ENCODE results near the gene LIMS2.

Gene LIMS2

DNA sequence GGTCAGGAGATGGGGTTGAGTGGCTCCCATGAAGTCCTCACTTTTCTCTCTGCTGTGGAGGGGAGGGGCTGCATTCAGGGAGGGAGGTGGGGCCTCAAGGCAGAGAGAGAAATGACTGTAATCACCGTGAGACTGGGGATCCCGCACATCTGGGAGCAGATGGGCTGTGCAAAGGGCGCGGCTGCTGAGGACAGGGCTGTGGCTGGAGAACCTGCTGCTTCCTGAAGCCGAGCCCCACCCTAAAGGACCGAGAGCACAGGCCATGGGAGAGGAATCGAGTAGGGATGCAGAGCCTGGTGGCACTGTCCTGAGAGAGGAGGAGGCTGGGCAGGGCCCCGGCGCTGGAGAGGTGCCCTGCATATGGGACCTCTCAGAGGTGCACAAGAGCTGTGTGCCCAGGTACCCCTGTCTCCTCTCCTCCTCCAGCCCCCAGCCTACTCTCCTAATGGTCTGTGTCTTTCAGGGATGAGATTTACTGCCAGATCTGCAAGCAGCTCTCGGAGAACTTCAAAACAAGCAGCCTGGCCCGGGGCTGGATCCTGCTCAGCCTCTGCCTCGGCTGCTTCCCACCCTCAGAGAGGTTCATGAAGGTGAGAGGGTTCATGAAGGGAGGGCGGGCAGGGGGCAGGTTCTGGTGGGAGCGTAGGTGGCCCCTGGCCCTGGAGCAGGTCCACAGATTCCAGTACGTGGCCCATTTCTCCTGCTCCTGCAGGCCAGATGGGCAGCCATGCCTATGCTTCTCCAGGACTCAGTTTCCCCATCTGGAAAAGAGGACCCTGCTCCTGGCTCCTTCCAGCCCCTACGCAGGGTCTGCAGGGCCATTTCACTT, 55.2 kb downstream of the LIMS2 start:
- DNase-seq: no peak

- DNase-seq: no peak
Observed at GRCh38 chr2:127619203-127619590, 56.1 kb downstream of the LIMS2 start.

DNA sequence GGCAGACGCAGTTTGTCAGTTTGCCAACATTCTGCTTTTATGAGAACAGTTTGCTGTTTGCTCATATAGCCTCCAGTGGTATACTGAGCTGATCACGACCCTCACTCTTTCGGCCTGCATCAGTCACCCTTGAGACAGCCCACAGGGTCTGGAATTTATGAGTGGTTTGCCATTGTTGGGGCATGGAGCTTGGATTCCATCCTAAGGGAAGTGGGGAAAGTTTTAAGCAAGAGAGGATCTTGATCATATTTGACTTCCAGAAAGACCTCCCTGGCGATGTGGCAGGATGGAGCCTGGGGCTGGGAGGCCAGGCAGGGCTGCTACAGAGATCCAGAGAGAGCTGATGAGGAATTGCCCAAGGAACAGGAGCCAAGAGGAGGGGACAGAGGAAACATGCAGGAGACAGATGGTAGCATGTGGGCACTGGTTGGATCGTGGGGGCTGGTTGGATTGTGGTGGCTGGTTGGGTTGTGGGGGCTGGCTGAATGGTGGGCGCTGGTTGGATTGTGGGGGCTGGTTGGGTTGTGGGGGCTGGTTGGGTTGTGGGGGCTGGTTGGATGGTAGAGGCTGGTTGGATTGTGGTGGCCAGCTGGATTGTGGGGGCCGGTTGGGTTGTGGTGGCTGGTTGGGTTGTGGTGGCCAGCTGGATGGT, 56.7 kb downstream of the LIMS2 start:
- DNase-seq: no peak

DNA sequence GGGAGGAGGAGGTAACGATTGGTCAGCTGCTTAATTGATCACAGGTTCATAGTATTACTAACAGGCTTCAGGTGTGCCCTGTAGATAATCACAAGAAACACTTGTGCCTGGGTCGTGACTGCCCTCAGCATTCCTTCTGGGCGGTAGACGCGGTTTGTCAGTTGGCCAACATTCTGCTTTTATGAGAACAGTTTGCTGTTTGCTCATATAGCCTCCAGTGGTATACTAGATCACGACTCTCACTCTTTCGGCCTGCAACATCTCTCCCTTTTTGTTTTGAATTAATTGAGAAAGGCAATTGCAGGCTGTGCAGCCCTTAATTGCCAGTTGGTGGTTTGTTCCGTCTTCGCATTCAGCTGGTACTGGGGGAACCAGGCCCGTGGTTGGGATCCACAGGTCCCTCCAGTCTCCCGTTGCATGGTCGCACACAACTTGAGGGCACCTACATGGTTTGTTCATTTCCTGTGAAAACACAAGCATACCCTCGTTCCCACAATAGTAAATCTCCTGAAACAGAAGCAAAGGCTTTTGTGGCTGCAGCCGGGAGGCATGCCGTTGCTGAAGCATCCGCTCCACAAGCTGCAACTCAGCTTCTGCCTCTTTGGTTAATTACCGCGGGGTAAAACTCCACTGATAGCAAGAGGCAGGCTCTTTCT, 59.7 kb downstream of the LIMS2 start:
- no peak for DNase-seq

DNA sequence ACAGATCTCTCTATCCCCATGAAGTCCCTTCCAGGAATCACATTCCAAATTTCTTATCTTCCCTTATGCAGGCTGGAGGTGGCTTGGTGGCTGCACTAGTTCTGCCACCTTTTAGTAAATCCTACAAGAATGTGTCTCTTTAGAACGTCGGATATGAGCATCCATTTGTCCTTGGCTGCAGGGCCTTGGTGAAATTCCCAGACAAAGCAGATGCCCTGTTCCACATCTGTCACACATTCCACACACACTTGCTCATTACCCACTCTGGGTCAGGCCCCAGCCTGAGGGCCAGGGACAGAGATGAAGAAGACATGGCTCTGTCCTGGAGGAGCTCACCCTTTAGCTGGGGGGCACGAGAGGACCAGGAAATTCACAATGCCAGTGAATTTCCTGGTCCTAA, 60.6 kb downstream of the LIMS2 start:
- DNase-seq: no peak

- no peak for DNase-seq
Observed at GRCh38 chr2:127614246-127614645, 61.1 kb downstream of the LIMS2 start.

- DNase-seq: no peak
Observed at GRCh38 chr2:127612111-127612822, 63.1 kb downstream of the LIMS2 start.

DNA sequence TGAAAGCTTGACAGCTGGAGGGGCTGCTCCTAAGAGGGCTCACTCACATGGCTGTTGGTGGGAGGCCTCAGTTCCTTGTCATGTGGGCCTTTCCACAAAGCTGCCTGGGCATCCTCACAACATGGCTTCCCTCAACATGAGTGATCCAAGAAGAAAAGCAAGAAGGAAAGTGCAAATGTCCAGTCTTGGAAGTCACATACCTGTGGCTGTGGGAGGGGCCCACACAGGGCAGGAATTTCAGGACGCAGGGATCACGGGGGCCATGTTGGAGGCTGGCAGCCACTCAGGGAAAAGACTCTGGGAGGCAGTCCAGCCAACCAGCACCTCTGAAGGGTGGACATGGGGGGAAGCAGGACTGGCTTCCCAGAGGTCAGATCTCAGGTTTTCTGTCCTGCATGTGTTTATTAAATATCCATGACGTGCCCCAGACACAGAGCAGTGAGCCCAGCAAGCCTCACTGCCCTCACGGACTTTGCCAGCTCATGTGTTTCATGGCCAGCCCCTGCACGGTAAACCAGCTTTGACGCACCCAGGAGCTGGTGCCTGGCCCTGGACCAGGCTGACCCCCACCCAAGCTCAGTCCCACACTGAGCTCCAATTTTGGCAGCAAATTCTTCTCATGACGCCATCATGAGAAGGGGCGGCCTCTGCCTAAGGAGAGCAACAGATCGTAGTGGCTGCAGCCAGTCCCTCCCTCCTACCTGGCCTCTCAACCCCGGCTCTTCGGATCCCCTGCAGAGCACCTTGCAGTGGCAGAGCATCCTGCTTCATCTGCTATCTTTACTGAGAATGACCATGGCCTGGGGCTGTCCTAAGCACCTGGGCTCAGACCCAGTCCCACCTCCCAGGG, 64.0 kb downstream of the LIMS2 start:
- DNase-seq: no peak

DNA sequence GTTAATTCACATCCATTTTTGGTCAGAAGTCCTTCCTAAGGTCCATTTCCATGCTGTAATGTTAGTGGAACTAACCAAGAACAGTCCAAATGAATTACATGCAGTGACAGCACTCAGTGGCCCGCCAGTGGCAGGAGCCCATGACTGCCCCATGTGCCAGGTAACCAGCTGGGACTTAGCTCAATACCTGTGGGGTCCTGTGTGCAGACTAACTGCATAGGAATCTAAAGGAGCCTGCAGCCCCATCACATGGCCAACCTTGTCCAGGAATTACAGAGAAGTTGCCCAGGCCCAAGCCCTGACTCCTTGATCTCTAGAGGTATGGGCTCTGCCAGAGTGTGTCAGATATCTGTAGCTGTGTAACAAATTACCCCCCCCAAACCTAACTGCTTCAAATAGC, 64.8 kb downstream of the LIMS2 start:
- no peak for DNase-seq

DNA sequence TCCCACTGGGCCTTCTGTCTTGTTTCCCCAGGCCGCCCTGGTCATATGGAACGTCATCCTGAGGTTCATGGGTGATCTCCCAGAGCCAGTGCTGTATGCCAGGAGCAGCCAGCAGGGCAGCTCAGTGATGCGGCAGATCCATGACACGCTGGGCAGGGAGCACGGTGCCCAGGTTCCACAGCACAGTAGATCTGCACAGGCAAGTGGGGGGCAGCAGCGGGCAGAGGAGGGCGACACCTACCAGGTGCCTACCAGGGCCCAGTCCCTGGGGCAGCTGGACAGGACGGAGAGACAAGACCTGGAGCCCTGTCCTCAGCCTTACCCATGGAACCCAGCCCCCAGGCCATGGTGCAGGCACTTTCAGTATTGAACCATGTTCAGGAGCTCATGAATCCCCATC, 65.5 kb downstream of the LIMS2 start:
- DNase-seq: no peak

- DNase-seq: no peak
Observed at GRCh38 chr2:127609031-127609751, 66.1 kb downstream of the LIMS2 start.

DNA sequence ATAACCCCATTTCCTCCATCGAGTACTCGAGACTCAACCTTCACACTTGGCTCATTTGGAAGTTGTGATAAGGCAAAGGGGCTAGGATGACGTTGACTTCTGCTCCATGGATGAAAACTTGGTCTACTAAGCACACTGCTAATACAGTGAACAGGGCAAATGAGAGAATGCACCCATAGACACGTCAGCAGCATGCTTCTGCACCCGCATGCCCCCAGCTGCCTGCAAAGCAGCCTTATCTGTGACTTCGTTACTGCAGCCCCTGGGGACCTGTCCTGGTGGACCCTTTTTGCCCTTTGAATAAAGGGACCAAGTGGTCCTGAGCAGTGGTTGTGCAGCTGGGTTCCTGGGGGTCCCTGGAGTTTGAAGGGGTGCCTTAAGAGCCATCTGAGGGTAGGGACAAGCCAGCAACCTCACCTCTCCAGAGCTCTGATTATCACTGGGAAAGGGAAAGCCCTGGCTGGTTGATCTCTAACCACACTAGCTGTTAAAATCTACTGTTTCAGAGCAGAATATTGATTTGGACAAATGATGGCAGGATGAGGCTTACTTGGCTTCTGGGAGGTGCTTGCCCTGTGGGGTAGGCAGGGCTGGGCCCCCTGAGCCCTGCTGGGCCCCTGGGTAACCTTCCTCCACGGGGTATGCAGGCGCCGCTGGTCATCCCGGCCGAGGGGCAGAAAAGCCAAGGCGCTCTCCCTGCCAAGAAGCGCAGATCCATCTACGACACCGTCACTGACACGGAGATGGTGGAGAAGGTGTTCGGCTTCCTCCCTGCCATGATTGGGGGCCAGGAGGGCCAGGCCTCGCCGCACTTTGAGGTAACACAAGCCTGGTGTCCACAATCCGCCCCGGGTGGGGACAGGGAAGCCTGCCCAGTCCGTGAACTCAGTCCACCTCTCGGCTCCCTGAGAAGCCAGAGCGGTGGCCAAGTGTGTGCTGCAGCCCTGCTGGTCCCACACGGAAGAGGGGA, 67.0 kb downstream of the LIMS2 start:
- DNase-seq: no peak

GRCh38 chr2:127607399-127607908, 67.9 kb downstream of the LIMS2 start:
- DNase-seq: no peak

DNA sequence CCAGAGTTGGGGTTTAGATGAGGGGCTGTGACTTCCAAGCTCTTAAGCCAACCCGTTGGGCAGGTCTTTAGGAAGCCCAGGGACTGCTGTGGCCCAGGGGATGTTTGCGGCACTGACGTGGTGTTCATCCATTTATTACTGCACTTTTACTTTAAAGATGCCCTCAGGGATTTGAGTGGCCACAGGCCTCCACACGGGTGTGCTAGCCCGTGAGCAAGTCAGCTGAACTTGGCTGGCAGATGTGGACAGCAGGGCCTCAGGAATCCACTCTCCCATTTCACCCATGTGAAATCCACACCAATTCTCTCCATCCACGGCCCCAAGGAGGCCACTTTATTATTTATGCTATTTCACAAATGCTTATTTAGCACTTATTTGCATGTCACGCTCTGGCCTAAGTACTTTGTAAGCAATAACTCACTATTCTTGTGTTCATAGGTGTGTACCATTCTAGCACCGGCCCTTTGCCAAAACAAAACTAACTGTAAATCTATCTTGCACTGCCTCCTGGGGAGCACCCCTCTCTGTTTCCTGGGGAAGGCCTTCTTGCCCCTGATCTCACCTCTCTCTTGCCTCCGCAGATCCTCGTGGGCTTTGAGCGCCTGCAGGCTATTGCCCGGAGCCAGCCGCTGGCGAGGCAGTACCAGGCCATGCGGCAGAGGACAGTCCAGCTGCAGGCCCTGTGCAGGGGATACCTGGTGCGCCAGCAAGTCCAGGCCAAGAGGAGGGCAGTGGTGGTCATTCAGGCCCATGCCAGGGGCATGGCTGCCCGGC, 68.5 kb downstream of the LIMS2 start:
- DNase-seq: no peak

DNA sequence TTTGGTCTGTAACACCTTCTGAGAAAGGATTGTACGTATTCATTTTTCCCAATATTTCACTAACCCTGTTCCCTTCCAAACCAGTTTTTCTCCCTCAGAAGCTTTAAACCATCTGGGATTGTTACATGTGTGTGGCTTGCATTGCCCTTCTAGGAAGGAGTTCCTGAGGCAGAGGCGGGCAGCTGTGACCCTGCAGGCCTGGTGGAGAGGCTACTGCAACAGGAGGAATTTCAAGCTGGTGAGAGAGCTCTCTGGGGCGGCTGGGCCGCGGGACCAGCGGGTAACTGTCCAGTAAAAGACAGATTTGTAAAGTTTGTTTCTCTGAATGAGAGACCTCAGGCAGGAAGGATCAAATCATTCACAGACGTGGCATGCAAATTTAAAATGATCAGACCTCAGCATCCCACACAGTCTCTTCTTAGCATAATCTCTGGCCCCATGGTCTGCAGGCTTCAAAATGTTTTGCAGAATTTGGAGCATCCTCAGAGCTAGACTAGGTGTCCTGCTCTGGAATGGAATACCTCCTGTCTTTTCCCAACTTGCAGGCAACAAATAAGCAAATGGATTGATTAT, 69.6 kb downstream of the LIMS2 start:
- DNase-seq: no peak

DNA sequence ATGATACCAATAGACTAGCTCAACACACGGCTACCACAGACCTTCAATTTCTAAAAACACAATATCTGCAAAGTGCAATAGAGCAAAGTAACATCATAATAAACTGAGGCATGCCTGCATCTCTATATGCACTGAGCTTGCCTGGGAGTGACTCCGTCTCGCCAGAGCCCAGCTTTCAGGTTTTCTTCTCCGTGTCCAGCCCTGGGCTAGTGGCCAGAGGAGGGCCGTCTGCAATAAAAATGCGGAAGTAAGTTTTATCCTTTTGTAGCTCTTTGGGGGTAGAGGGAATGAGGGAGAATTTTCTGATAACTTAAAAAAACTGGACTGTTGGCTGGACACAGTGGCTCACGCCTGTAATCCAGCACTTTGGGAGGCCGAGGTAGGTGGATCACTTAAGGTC, 70.3 kb downstream of the LIMS2 start:
- no peak for DNase-seq

DNA sequence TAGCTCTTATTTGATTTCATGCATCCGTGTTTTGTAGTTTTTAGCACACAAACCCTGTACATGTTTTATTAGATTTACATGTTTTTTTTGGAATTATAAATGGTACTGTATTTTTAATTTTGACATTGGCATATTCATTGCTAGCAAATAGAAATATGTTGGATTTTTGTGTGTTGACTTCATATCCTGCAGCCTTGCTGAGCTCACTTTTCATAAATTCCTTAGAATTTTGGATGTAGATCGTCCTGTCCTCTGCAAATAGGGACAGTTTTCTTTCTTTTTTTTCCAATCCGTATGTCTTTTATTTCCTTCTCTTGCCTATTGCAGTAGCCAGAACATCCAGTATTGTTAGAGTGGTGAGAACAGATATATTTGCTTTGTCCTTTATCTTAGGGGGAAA, 76.1 kb downstream of the LIMS2 start:
- DNase-seq: no peak

- no peak for DNase-seq
Observed at GRCh38 chr2:127598711-127599110, 76.6 kb downstream of the LIMS2 start.

DNA sequence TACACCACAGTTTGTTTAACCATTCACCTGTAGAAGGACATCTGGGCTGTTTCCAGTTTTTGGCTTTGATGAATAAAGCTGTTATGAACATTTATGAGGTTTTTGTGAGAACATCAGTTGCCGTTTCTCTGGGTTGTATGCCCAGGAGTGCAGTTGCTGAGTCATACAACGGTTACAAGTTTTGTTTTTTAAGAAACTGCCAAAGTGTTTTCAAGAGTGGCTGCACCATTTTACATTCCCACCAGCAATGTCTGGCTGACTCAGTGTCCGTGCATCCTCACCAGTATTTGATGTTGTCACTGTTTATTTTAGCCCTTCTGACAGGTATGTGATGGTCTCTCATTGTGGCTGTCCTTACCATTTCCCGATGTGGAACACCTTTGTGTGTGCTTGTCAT, 77.3 kb downstream of the LIMS2 start:
- DNase-seq: peak in 1 of 5 experiments; percentile 20
